ENCODE data around the gene OR4F15. TPM values are rescaled to one million over a fixed set of nuclear protein-coding genes. Genes with fewer than 3 reads are reported as not detected.
"Not testable (repeated sequence)": the region's sequence is repeated elsewhere in the genome, so short reads cannot be mapped to it uniquely, and the experiment has no call there.

Gene OR4F15
- not detected for polyA plus RNA-seq
- long read RNA-seq, donor 1 = 0 reads
- long read RNA-seq, donor 2 = 0 reads
- long read RNA-seq, donor 3 = 0 reads
- long read RNA-seq, donor 4 = 0 reads
- long read RNA-seq, donor 5 = 0 reads
- long read RNA-seq, donor 6 = 0 reads
- long read RNA-seq, donor 7 = 0 reads
- long read RNA-seq, donor 8 = 0 reads
- long read RNA-seq, donor 9 = 0 reads
- long read RNA-seq, donor 10 = 0 reads

GRCh38 chr15:101811902-101812301 lies at the start of gene OR4F15:
Gene OR4F15 (plus strand): TSS chr15:101812202. CDS start chr15:101818187, 5,985 bp downstream.
- Histone ChIP-seq H3K36me3 (ENCODE audit: control insufficient read depth in 3 of 3, insufficient read depth in 2 of 3, low read depth in 1 of 3, low read length in 3 of 3) (no peaks in the 10 kb centered on the region), H3K4me1 (ENCODE audit: control insufficient read depth in 3 of 3, insufficient read depth in 2 of 3, low read depth in 1 of 3, low read length in 2 of 3) (peaks cover 0 to 10% (median 0%) of the 10 kb centered on the region in 3 donors), H3K4me3 (ENCODE audit: low read depth in 1 of 3, low read length in 3 of 3) (no peak within 1 kb of the TSS), H3K27ac (ENCODE audit: low read depth in 1 of 3, low read length in 2 of 3) (no peak within 1 kb of the TSS), H3K27me3 (ENCODE audit: control insufficient read depth in 3 of 3, insufficient read depth in 3 of 3, low read length in 3 of 3) (peaks cover 0 to 2% (median 0%) of the 10 kb centered on the region in 3 donors), H3K9me3 (ENCODE audit: control insufficient read depth in 2 of 2, insufficient read depth in 1 of 2, low read depth in 1 of 2, low read length in 1 of 2) (no peaks in the 10 kb centered on the region)
- FAIRE-seq (no peak), DNase-seq (no peak)

DNA sequence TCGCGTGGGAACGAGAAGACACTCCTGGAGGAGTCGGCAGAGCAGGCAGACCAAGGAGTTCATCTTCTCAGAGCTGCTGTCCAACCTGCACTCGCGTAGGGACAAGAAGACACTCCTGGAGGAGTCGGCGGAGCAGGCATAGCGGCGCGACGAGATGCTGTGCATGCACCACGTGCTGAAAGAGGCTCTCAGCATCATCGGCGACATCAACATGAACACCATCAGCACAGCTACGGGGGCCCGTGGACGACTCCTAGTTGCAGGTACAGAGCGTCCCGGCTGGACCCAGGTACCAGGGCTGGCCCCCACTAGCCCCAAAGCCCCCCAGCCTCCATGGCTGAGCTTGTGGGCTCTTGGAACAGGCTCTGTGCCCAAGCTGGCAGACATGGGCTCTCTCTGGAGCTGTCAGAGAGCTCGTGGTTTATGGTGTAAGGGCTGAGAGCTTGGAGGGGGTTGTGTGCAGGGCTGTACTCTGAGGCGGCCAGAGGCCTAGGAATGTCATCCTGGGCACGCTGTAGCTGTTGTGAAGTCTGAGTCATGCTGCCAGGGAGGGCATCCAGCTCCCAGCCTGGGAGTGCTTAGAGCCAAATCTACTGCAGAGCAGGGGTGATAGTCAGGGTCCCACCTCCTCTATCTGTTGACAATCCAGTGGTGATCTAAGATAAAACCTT lies 47.2 kb upstream of the OR4F15 start:
- H3K27me3 ChIP-seq (ENCODE audit: control insufficient read depth in 3 of 3, insufficient read depth in 3 of 3, low read length in 3 of 3); H3K9me3 ChIP-seq (ENCODE audit: control insufficient read depth in 2 of 2, insufficient read depth in 1 of 2, low read depth in 1 of 2, low read length in 1 of 2); H3K36me3 ChIP-seq (ENCODE audit: control insufficient read depth in 3 of 3, insufficient read depth in 2 of 3, low read depth in 1 of 3, low read length in 3 of 3); FAIRE-seq; H3K4me3 ChIP-seq (ENCODE audit: low read depth in 1 of 3, low read length in 3 of 3); H3K4me1 ChIP-seq (ENCODE audit: control insufficient read depth in 3 of 3, insufficient read depth in 2 of 3, low read depth in 1 of 3, low read length in 2 of 3); DNase-seq; H3K27ac ChIP-seq (ENCODE audit: low read depth in 1 of 3, low read length in 2 of 3): not testable (repeated sequence)
- WGBS, 3 donors = 89 to 93% (median 92%) methylated on average over 21 to 22 of the region's 23 CpGs

GRCh38 chr15:101765340-101765671 lies 46.7 kb upstream of the OR4F15 start:
- H3K4me3 ChIP-seq (ENCODE audit: low read depth in 1 of 3, low read length in 3 of 3); H3K27me3 ChIP-seq (ENCODE audit: control insufficient read depth in 3 of 3, insufficient read depth in 3 of 3, low read length in 3 of 3); H3K9me3 ChIP-seq (ENCODE audit: control insufficient read depth in 2 of 2, insufficient read depth in 1 of 2, low read depth in 1 of 2, low read length in 1 of 2); FAIRE-seq; DNase-seq; H3K36me3 ChIP-seq (ENCODE audit: control insufficient read depth in 3 of 3, insufficient read depth in 2 of 3, low read depth in 1 of 3, low read length in 3 of 3); H3K4me1 ChIP-seq (ENCODE audit: control insufficient read depth in 3 of 3, insufficient read depth in 2 of 3, low read depth in 1 of 3, low read length in 2 of 3); H3K27ac ChIP-seq (ENCODE audit: low read depth in 1 of 3, low read length in 2 of 3): not testable (repeated sequence)
- 87 to 92% (median 91%) methylated on average over 7 of the region's 7 CpGs for WGBS, 3 donors

- no peaks in the 10 kb centered on the region for H3K36me3 ChIP-seq (ENCODE audit: control insufficient read depth in 3 of 3, insufficient read depth in 2 of 3, low read depth in 1 of 3, low read length in 3 of 3)
- DNase-seq (no peak), FAIRE-seq (no peak)
- H3K27me3 ChIP-seq (ENCODE audit: control insufficient read depth in 3 of 3, insufficient read depth in 3 of 3, low read length in 3 of 3) = no peaks in the 10 kb centered on the region
- no peak overlapping the region for H3K4me3 ChIP-seq (ENCODE audit: low read depth in 1 of 3, low read length in 3 of 3)
- WGBS, 3 donors = 84 to 91% (median 88%) methylated on average over 13 to 15 of the region's 15 CpGs
- H3K4me1 ChIP-seq (ENCODE audit: control insufficient read depth in 3 of 3, insufficient read depth in 2 of 3, low read depth in 1 of 3, low read length in 2 of 3) = no peaks in the 10 kb centered on the region
- H3K27ac ChIP-seq (ENCODE audit: low read depth in 1 of 3, low read length in 2 of 3) = no peak overlapping the region
- no peaks in the 10 kb centered on the region for H3K9me3 ChIP-seq (ENCODE audit: control insufficient read depth in 2 of 2, insufficient read depth in 1 of 2, low read depth in 1 of 2, low read length in 1 of 2)
Measured at GRCh38 chr15:101765772-101766456, 46.1 kb upstream of the OR4F15 start.

GRCh38 chr15:101767083-101767640 lies 44.8 kb upstream of the OR4F15 start:
- H3K27ac ChIP-seq (ENCODE audit: low read depth in 1 of 3, low read length in 2 of 3); H3K9me3 ChIP-seq (ENCODE audit: control insufficient read depth in 2 of 2, insufficient read depth in 1 of 2, low read depth in 1 of 2, low read length in 1 of 2); FAIRE-seq; H3K4me1 ChIP-seq (ENCODE audit: control insufficient read depth in 3 of 3, insufficient read depth in 2 of 3, low read depth in 1 of 3, low read length in 2 of 3); H3K27me3 ChIP-seq (ENCODE audit: control insufficient read depth in 3 of 3, insufficient read depth in 3 of 3, low read length in 3 of 3); H3K36me3 ChIP-seq (ENCODE audit: control insufficient read depth in 3 of 3, insufficient read depth in 2 of 3, low read depth in 1 of 3, low read length in 3 of 3); H3K4me3 ChIP-seq (ENCODE audit: low read depth in 1 of 3, low read length in 3 of 3); DNase-seq: not testable (repeated sequence)
- WGBS, 3 donors = 76 to 86% (median 82%) methylated on average over 6 to 8 of the region's 11 CpGs

DNA sequence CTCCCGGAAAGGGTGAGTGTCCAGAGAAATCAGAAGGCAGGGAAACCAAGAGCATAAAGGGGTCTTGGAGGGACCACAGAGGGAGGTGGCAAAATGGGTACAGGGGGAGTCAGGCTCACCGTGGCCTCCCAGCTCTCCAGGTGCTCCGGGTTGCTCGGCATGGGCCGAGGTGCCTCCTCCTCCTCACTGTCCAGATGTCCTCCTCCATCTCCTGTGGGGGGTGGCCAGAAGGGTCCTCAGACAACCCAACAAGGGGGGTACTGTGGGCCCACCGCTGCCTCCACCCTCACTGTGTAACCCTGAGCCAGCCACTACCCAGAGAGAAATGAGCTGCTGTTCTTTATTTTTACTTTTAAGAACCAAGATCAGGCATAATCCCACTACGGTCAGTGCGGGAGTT lies 39.1 kb upstream of the OR4F15 start:
- 88 to 93% (median 91%) methylated on average over 8 of the region's 8 CpGs for WGBS, 3 donors
- Histone ChIP-seq H3K9me3 (ENCODE audit: control insufficient read depth in 2 of 2, insufficient read depth in 1 of 2, low read depth in 1 of 2, low read length in 1 of 2) (no peaks in the 10 kb centered on the region), H3K36me3 (ENCODE audit: control insufficient read depth in 3 of 3, insufficient read depth in 2 of 3, low read depth in 1 of 3, low read length in 3 of 3) (peaks cover 0 to 4% (median 0%) of the 10 kb centered on the region in 3 donors), H3K4me1 (ENCODE audit: control insufficient read depth in 3 of 3, insufficient read depth in 2 of 3, low read depth in 1 of 3, low read length in 2 of 3) (no peaks in the 10 kb centered on the region), H3K27ac (ENCODE audit: low read depth in 1 of 3, low read length in 2 of 3) (no peak overlapping the region), H3K27me3 (ENCODE audit: control insufficient read depth in 3 of 3, insufficient read depth in 3 of 3, low read length in 3 of 3) (no peaks in the 10 kb centered on the region), H3K4me3 (ENCODE audit: low read depth in 1 of 3, low read length in 3 of 3) (no peak overlapping the region)
- FAIRE-seq (no peak), DNase-seq (no peak)

DNA sequence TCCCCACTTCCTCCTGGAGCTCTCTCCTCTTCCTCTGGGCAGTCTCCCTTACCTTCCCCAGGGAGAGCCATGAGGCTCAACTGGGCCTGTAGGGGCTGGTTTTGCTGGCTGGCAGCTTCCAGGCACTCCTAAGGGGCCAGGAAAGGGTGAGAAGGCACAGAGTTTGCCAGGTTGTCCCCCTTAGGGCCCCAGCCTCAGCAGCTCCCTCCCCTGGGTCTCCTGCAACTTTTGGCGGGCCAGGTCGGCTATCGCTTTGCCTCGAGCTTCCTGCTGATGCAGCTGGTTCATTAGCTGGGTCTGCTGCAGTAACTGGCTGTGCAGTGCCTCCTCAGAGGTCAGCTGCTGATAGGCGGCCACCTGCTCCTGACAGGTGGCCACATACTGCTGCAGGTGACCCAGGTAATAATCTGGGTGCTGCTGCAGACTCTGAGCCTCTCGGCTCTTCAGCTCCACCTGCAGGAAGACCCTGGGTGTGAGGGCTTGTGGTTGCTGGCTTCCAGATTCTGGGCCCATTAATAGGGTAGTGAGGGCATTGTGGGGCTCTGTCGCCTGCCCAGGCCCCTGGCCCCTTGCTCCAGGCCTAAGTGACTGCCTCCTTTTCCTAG lies 38.4 kb upstream of the OR4F15 start:
- DNase-seq = peak; percentile 49 to 61
- no peaks in the 10 kb centered on the region for H3K27me3 ChIP-seq (ENCODE audit: control insufficient read depth in 3 of 3, insufficient read depth in 3 of 3, low read length in 3 of 3)
- no peak overlapping the region for H3K27ac ChIP-seq (ENCODE audit: low read depth in 1 of 3, low read length in 2 of 3)
- H3K9me3 ChIP-seq (ENCODE audit: control insufficient read depth in 2 of 2, insufficient read depth in 1 of 2, low read depth in 1 of 2, low read length in 1 of 2) = no peaks in the 10 kb centered on the region
- no peaks in the 10 kb centered on the region for H3K4me1 ChIP-seq (ENCODE audit: control insufficient read depth in 3 of 3, insufficient read depth in 2 of 3, low read depth in 1 of 3, low read length in 2 of 3)
- H3K4me3 ChIP-seq (ENCODE audit: low read depth in 1 of 3, low read length in 3 of 3) = no peak overlapping the region
- FAIRE-seq = no peak
- H3K36me3 ChIP-seq (ENCODE audit: control insufficient read depth in 3 of 3, insufficient read depth in 2 of 3, low read depth in 1 of 3, low read length in 3 of 3) = peaks cover 0 to 4% (median 0%) of the 10 kb centered on the region in 3 donors
- 28 to 61% (median 31%) methylated on average over 7 of the region's 7 CpGs for WGBS, 3 donors

DNA sequence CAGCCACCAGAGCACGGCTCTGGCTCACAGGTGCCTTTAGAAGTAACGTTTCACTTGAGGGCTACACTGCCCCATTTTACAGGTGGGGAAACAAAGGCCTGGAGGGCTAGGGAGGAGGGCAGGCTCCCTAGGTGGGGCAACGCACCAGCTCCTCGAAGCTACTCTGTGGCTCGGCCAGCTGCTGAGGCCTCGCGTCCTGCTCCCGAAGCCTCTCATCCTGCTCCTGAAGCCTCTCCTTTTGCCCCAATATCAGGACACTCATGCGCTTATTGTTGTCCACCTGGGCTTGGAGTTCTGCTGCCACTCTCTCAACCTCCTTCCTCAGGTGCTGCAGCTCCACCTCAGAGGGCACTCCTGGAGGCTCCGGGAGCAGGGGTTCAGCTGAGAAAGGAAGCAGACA lies 36.9 kb upstream of the OR4F15 start:
- H3K27me3 ChIP-seq (ENCODE audit: control insufficient read depth in 3 of 3, insufficient read depth in 3 of 3, low read length in 3 of 3) = no peaks in the 10 kb centered on the region
- WGBS, 3 donors = 90 to 96% (median 94%) methylated on average over 10 of the region's 10 CpGs
- DNase-seq = no peak
- peaks cover 0 to 4% (median 0%) of the 10 kb centered on the region in 3 donors for H3K36me3 ChIP-seq (ENCODE audit: control insufficient read depth in 3 of 3, insufficient read depth in 2 of 3, low read depth in 1 of 3, low read length in 3 of 3)
- FAIRE-seq = no peak
- no peak overlapping the region for H3K4me3 ChIP-seq (ENCODE audit: low read depth in 1 of 3, low read length in 3 of 3)
- H3K4me1 ChIP-seq (ENCODE audit: control insufficient read depth in 3 of 3, insufficient read depth in 2 of 3, low read depth in 1 of 3, low read length in 2 of 3) = no peaks in the 10 kb centered on the region
- H3K9me3 ChIP-seq (ENCODE audit: control insufficient read depth in 2 of 2, insufficient read depth in 1 of 2, low read depth in 1 of 2, low read length in 1 of 2) = no peaks in the 10 kb centered on the region
- H3K27ac ChIP-seq (ENCODE audit: low read depth in 1 of 3, low read length in 2 of 3) = no peak overlapping the region

All from small intestine (tissue), 16 donors.